ENCODE results near the gene B4GALT5.

GRCh38 chr20:49660912-49661311 lies 52.8 kb downstream of the B4GALT5 start:
- no peak for TF ChIP-seq CTCF (IDR thresholded peaks at IDR 0.05)
- no peak for TF ChIP-seq EP300 (IDR thresholded peaks at IDR 0.05)
- TF ChIP-seq POLR2AphosphoS5 (IDR thresholded peaks at IDR 0.05), result no peak
